ENCODE results near the gene SECISBP2.

The SECISBP2 gene

DNA sequence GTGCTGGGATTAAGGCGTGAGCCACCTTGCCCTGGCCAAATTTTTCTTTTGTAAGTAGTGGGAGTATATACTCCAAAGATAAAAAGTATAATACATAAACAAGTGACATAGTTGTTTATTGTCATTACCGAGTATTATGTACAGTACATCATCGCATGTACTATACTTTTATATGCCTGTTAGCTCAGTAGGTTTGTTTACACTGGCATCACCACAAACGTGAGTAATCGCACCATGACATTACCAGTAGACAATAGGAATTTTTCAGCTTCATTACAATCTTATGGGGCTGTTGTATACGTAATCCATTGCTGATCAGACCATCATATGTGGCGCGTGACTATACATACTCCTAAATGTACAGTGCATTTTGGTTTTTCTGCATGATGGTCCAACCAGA, 9.8 kb downstream of the SECISBP2 start:
- Histone ChIP-seq H3K79me2 (ENCODE audit: insufficient read depth, low read length) (peaks cover 25% of the 10 kb centered on the region), H3K9me3 (ENCODE audit: insufficient read depth, low read length) (no peaks in the 10 kb centered on the region), H3K9ac (ENCODE audit: low read length) (no peak overlapping the region), H4K20me1 (ENCODE audit: low read depth, low read length) (no peaks in the 10 kb centered on the region; the same call in 1 of the 2 replicates), H3K4me2 (ENCODE audit: low read depth, low read length, poor library complexity, severe bottlenecking) (no peak overlapping the region), H3F3A (ENCODE audit: insufficient read depth) (0 out of 2 replicates have a peak, but pooled peaks cover 4% of the 10 kb centered on the region), H3K27ac (ENCODE audit: low read depth, low read length) (no peak overlapping the region), H3K36me3 (ENCODE audit: low read length) (peaks cover 43% of the 10 kb centered on the region; the same call in 1 of the 2 replicates), H3K9me2 (replicated peaks; ENCODE audit: insufficient read depth, low read length) (no peaks in the 10 kb centered on the region), H2AFZ (ENCODE audit: low read depth, low read length, severe bottlenecking) (no peak overlapping the region), H3K27me3 (ENCODE audit: low read length) (no peaks in the 10 kb centered on the region), H3K4me3 (ENCODE audit: insufficient read depth, low read length, poor library complexity, severe bottlenecking) (no peak overlapping the region)
- TF ChIP-seq, protein P1, sequence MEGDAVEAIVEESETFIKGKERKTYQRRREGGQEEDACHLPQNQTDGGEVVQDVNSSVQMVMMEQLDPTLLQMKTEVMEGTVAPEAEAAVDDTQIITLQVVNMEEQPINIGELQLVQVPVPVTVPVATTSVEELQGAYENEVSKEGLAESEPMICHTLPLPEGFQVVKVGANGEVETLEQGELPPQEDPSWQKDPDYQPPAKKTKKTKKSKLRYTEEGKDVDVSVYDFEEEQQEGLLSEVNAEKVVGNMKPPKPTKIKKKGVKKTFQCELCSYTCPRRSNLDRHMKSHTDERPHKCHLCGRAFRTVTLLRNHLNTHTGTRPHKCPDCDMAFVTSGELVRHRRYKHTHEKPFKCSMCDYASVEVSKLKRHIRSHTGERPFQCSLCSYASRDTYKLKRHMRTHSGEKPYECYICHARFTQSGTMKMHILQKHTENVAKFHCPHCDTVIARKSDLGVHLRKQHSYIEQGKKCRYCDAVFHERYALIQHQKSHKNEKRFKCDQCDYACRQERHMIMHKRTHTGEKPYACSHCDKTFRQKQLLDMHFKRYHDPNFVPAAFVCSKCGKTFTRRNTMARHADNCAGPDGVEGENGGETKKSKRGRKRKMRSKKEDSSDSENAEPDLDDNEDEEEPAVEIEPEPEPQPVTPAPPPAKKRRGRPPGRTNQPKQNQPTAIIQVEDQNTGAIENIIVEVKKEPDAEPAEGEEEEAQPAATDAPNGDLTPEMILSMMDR (IDR thresholded peaks at IDR 0.05; ENCODE audit: insufficient read depth, low read length, poor library complexity, severe bottlenecking) = no peak
- TF ChIP-seq EZH2phosphoT487 (conservative IDR thresholded peaks at IDR 0.05; ENCODE audit: low read length) = no peak

DNA sequence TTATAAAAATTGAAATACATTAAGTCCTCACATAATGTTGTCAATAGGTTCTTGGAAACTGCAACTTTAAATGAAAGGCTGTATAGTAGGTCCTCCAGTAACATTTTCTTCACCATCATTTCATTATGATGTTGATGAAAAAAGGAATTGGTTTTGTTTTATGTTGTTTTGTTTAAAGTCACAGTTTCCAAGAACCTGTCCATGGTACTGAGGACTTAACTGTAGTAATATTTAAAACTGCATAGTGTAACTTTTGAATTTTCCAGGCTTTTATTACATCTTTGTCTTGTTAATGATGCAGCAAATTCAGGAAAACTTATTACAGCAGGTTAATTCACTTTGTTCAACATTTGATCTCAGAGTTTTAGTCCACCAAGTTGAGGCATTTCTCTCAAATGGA, 11.6 kb downstream of the SECISBP2 start:
- no peak overlapping the region for H3K27ac ChIP-seq (ENCODE audit: low read depth, low read length)
- no peak overlapping the region for H3K9ac ChIP-seq (ENCODE audit: low read length)

GRCh38 chr9:89330513-89330912, 12.2 kb downstream of the SECISBP2 start:
- H3K9ac ChIP-seq (ENCODE audit: low read length) = no peak overlapping the region
- no peaks in the 10 kb centered on the region for H3K9me2 ChIP-seq (replicated peaks; ENCODE audit: insufficient read depth, low read length)
- no peaks in the 10 kb centered on the region for H3F3A ChIP-seq (ENCODE audit: insufficient read depth)
- peaks cover 56% of the 10 kb centered on the region; the same call in 1 of the 2 replicates for H3K36me3 ChIP-seq (ENCODE audit: low read length)
- no peak overlapping the region for H3K4me2 ChIP-seq (ENCODE audit: low read depth, low read length, poor library complexity, severe bottlenecking)
- no peaks in the 10 kb centered on the region for H3K27me3 ChIP-seq (ENCODE audit: low read length)
- no peak overlapping the region for H2AFZ ChIP-seq (ENCODE audit: low read depth, low read length, severe bottlenecking)
- H3K9me3 ChIP-seq (ENCODE audit: insufficient read depth, low read length) = no peaks in the 10 kb centered on the region
- TF ChIP-seq, protein P1 (IDR thresholded peaks at IDR 0.05; ENCODE audit: insufficient read depth, low read length, poor library complexity, severe bottlenecking) = no peak
- H3K79me2 ChIP-seq (ENCODE audit: insufficient read depth, low read length) = peaks cover under 1% of the 10 kb centered on the region; the same call in 1 of the 2 replicates
- H3K4me3 ChIP-seq (ENCODE audit: insufficient read depth, low read length, poor library complexity, severe bottlenecking) = no peak overlapping the region
- H3K27ac ChIP-seq (ENCODE audit: low read depth, low read length) = no peak overlapping the region
- no peaks in the 10 kb centered on the region; the same call in 1 of the 2 replicates for H4K20me1 ChIP-seq (ENCODE audit: low read depth, low read length)

More for the DNA sequence above, 11.6 kb downstream of the SECISBP2 start:
- Histone ChIP-seq H3K36me3 (ENCODE audit: low read length) (peaks cover 58% of the 10 kb centered on the region; the same call in 1 of the 2 replicates), H3K4me3 (ENCODE audit: insufficient read depth, low read length, poor library complexity, severe bottlenecking) (no peak overlapping the region), H3K9me2 (replicated peaks; ENCODE audit: insufficient read depth, low read length) (no peaks in the 10 kb centered on the region), H4K20me1 (ENCODE audit: low read depth, low read length) (no peaks in the 10 kb centered on the region; the same call in 1 of the 2 replicates), H2AFZ (ENCODE audit: low read depth, low read length, severe bottlenecking) (no peak overlapping the region), H3K27me3 (ENCODE audit: low read length) (no peaks in the 10 kb centered on the region), H3K9me3 (ENCODE audit: insufficient read depth, low read length) (no peaks in the 10 kb centered on the region), H3K4me2 (ENCODE audit: low read depth, low read length, poor library complexity, severe bottlenecking) (no peak overlapping the region), H3F3A (ENCODE audit: insufficient read depth) (no peaks in the 10 kb centered on the region), H3K79me2 (ENCODE audit: insufficient read depth, low read length) (peaks cover 6% of the 10 kb centered on the region; the same call in 1 of the 2 replicates)
- TF ChIP-seq, protein P1 (IDR thresholded peaks at IDR 0.05; ENCODE audit: insufficient read depth, low read length, poor library complexity, severe bottlenecking) = no peak
- no peak for TF ChIP-seq EZH2phosphoT487 (conservative IDR thresholded peaks at IDR 0.05; ENCODE audit: low read length)

All from SU-DHL-6 (cell line).